Kidney epithelial cell (primary cell): ENCODE results near the gene C16orf54. TPM values are rescaled to one million over a fixed set of nuclear protein-coding genes. Genes with fewer than 3 reads are reported as not detected.
"Not testable (repeated sequence)": the region's sequence is repeated elsewhere in the genome, so short reads cannot be mapped to it uniquely, and the experiment has no call there.

Experiments
- DNase-seq: peaks from one replicate; pipeline ENCODE4 v3.0.0-alpha.2; 2010; ENCODE audit warnings: low read depth
- H3K27me3 ChIP-seq: 2 replicates; pipeline ENCODE4 v1.6.0; 2011; ENCODE audit warnings: low read length; ENCODE audit not compliant: control insufficient read depth, insufficient read depth
- H3K36me3 ChIP-seq: 2 replicates; pipeline ENCODE4 v1.5.1; 2011; ENCODE audit warnings: low read length; ENCODE audit not compliant: control insufficient read depth, insufficient read depth
- H3K4me3 ChIP-seq: 2 replicates; pipeline ENCODE4 v1.5.1; 2011; ENCODE audit warnings: low read depth, mild to moderate bottlenecking, control low read depth, low read length
- total RNA-seq: library from RNA; depleted of rRNA; stranded (reverse); fragments of >200 nt; gene quantifications from 2 replicates; pipeline ENCODE4 v1.2.3, GENCODE V29; 2015
- TF ChIP-seq, protein P1 (sequence below): IDR thresholded peaks from 2 replicates; pipeline ENCODE4 v1.5.1; 2011; ENCODE audit warnings: mild to moderate bottlenecking, moderate library complexity, low read length, control low read depth, inconsistent platforms; ENCODE audit not compliant: insufficient read depth, poor library complexity, severe bottlenecking

Gene C16orf54
- total RNA-seq, 1 donor from 2014 or later: not detected

DNA sequence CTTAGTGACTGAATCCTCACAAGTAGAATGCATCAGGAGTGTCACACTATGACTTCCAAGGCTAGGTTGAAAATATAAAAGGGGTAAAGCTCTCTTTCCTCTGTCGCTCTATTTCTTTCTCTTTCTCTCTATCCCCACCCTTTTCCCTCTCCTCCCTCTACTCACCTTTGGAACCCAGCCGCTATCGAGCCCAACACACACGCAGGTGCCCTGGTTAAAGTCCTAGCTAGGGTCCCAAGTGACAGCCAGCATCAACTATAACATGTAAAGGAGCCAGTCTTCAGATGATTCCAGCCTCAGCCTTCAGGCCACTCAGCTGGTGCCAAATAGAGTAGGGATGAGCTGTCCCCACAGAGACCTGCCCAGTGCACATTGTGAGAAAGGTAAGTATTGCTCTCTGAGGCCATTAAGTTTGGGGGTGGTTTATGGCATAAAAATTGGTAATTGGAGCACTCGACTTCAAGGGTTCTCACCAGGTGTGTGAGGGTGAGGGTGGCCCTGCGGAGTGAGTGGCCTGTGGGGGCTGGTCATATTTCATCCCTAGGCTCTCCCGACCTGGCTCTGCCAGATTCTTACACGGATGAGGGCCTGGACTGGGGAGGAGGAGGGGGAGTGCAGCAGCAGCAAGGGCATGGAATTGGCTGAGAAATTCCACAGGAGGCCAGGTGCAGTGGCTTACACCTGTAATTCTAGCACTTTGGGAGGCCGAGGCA lies 14.9 kb upstream of the C16orf54 start:
- DNase-seq: no peak
- Histone ChIP-seq H3K4me3 (no peak overlapping the region), H3K36me3 (no peaks in the 10 kb centered on the region), H3K27me3 (peaks cover 2% of the 10 kb centered on the region)
- TF ChIP-seq, protein P1, sequence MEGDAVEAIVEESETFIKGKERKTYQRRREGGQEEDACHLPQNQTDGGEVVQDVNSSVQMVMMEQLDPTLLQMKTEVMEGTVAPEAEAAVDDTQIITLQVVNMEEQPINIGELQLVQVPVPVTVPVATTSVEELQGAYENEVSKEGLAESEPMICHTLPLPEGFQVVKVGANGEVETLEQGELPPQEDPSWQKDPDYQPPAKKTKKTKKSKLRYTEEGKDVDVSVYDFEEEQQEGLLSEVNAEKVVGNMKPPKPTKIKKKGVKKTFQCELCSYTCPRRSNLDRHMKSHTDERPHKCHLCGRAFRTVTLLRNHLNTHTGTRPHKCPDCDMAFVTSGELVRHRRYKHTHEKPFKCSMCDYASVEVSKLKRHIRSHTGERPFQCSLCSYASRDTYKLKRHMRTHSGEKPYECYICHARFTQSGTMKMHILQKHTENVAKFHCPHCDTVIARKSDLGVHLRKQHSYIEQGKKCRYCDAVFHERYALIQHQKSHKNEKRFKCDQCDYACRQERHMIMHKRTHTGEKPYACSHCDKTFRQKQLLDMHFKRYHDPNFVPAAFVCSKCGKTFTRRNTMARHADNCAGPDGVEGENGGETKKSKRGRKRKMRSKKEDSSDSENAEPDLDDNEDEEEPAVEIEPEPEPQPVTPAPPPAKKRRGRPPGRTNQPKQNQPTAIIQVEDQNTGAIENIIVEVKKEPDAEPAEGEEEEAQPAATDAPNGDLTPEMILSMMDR: no peak

DNA sequence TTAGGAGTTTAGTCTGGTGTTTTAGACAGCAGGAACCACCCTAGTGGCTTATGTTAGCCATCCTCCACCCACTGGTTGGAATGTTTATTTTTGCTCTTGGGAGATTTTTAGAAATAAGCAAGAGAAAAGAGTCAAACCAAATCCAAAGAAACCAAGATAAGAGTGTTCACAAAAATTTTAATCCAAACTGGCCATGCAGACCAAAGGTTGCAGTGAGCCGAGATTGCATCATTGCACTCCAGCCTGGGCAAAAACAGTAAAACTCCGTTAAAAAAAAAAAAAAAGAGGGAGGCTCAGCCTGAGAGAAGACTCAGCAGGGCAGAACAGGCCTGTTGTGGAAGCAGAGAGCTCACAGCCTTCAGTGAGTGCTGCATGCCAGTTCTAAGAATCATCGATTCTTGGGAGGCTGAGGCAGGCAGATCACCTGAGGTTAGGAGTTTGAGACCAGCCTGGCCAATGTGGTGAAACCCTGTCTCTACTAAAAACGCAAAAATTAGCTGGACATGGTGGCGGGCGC lies 12.2 kb upstream of the C16orf54 start:
- TF ChIP-seq, protein P1: peak; percentile 5
- peak; percentile 37 for DNase-seq
- no peak overlapping the region for H3K4me3 ChIP-seq
- no peaks in the 10 kb centered on the region for H3K27me3 ChIP-seq
- no peaks in the 10 kb centered on the region for H3K36me3 ChIP-seq

DNA sequence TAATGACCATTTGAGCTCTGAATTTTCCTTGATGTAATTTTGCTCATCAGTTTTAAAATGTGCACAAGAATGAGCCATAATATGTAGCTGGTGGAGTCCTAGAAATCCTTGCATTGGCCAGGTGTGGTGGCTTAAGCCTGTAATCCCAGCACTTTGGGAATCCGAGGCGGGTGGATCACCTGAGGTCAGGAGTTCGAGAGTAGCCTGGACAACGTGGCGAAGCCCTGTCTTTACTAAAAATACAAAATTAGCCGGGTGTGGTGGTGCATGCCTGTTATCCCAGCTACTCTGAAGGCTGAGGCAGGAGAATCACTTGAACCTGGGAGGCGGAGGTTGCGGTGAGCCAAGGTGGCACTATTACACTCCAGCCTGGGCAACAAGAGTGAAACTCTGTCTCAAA lies 11.3 kb upstream of the C16orf54 start:
- DNase-seq, H3K36me3 ChIP-seq, H3K4me3 ChIP-seq, H3K27me3 ChIP-seq: not testable (repeated sequence)

DNA sequence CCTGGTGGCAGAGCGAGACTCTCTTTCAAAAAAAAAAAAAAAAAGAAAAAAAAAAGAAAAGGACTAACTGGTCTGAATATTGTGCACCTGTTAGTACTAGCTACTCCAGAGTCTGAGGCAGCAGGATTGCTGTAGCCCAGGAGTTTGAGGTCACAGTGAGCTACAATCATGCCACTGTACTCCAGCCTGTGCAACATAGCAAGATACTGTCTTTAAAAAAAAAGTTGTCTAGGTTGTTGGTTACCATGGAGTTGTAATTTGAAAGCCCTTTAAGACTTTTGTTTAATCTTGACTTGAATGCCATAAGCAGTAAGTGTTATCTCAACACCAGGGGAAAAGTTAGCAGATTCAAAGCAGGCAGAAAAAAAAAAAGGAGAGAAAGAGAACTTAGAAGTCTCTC lies 10.9 kb upstream of the C16orf54 start:
- no peak for DNase-seq
- Histone ChIP-seq H3K27me3 (no peaks in the 10 kb centered on the region), H3K4me3 (no peak overlapping the region), H3K36me3 (no peaks in the 10 kb centered on the region)
- TF ChIP-seq, protein P1: no peak

DNA sequence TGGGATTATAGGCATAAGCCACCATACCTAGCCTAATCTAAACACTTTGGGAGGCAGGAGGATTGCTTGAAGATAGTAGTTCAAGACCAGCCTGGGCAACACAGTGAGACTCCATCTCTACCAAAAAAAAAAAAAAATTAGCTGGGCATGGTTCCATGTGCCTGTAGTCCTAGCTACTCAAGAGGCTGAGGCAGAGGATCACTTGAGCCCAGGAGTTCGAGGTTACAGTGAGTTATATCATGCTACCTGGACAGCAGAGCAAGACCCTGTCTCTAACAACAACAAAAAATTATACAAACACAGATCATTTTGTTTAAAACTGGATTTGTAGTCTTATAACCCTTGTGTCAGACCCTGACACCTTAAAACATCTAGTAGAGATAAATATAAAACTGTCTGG lies 7.7 kb upstream of the C16orf54 start:
- no peak overlapping the region for H3K4me3 ChIP-seq
- TF ChIP-seq, protein P1: no peak
- no peaks in the 10 kb centered on the region for H3K36me3 ChIP-seq
- DNase-seq: no peak
- H3K27me3 ChIP-seq: no peaks in the 10 kb centered on the region

DNA sequence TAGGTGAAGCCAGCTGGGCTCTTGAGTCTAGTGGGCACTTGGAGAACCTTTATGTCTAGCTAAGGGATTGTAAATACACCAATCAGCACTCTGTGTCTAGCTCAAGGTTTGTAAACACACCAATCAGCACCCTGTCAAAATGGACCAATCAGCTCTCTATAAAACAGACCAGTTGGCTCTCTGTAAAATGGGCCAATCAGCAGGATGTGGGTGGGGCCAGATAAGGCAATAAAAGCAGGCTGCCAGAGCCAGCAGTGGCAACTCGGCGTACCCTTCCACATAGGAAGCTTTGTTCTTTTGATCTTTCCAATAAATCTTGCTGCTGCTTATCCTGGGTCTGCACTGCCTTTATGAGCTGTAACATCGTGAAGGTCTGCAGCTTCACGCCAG lies 3.0 kb upstream of the C16orf54 start:
- H3K36me3 ChIP-seq, DNase-seq, H3K4me3 ChIP-seq, H3K27me3 ChIP-seq: not testable (repeated sequence)
